NCI-H2029 (cell line): ENCODE measurements around the gene LRGUK.
"Not testable (repeated sequence)": the region's sequence is repeated elsewhere in the genome, so short reads cannot be mapped to it uniquely, and the experiment has no call there.

Experiments
- DNase-seq: peaks from one replicate; lab custom pipeline; 2025; lab: John Stamatoyannopoulos, UW

The LRGUK gene

GRCh38 chr7:134246761-134247160 lies 119.6 kb downstream of the LRGUK start:
- DNase-seq, result no peak

- no peak for DNase-seq
These were observed 121.1 kb downstream of the LRGUK start for GRCh38 chr7:134248196-134248595.

GRCh38 chr7:134254311-134254710 lies 127.2 kb downstream of the LRGUK start:
- no peak for DNase-seq

- DNase-seq, result no peak
These were observed 128.7 kb downstream of the LRGUK start for GRCh38 chr7:134255814-134256213.

GRCh38 chr7:134262322-134262721 lies 135.2 kb downstream of the LRGUK start:
- DNase-seq, result no peak

GRCh38 chr7:134276951-134277350 lies 149.8 kb downstream of the LRGUK start:
- DNase-seq, result peak; percentile 49

- DNase-seq, result no peak
These were observed 151.5 kb downstream of the LRGUK start for GRCh38 chr7:134278502-134279153.

- DNase-seq, result no peak
These were observed 152.2 kb downstream of the LRGUK start for GRCh38 chr7:134279336-134279735.

- no peak for DNase-seq
These were observed 152.8 kb downstream of the LRGUK start for GRCh38 chr7:134279898-134280297.

- DNase-seq, result no peak
These were observed 153.4 kb downstream of the LRGUK start for GRCh38 chr7:134280508-134280907.

- no peak for DNase-seq
These were observed 156.9 kb downstream of the LRGUK start for GRCh38 chr7:134284011-134284410.

GRCh38 chr7:134284952-134285351 lies 157.8 kb downstream of the LRGUK start:
- DNase-seq, result no peak

GRCh38 chr7:134287916-134288659 lies 160.9 kb downstream of the LRGUK start:
- DNase-seq, result no peak

GRCh38 chr7:134289423-134289822 lies 162.3 kb downstream of the LRGUK start:
- no peak for DNase-seq

GRCh38 chr7:134289841-134290240 lies 162.7 kb downstream of the LRGUK start:
- no peak for DNase-seq

- no peak for DNase-seq
These were observed 163.1 kb downstream of the LRGUK start for GRCh38 chr7:134290286-134290685.

GRCh38 chr7:134293002-134293740 lies 166.0 kb downstream of the LRGUK start:
- DNase-seq, result no peak

GRCh38 chr7:134295982-134296381 lies 168.8 kb downstream of the LRGUK start:
- not testable (repeated sequence) for DNase-seq

- no peak for DNase-seq
These were observed 170.3 kb downstream of the LRGUK start for GRCh38 chr7:134297489-134297888.

GRCh38 chr7:134298902-134299683 lies 172.0 kb downstream of the LRGUK start:
- DNase-seq, result peak; percentile 50

GRCh38 chr7:134300988-134301387 lies 173.8 kb downstream of the LRGUK start:
- DNase-seq, result no peak

GRCh38 chr7:134301592-134301991 lies 174.5 kb downstream of the LRGUK start:
- DNase-seq, result no peak
